ENCODE data around the gene CADM4.
A peak's percentile ranks its signal among the peaks of the same experiment; 100 is the strongest.

Gene CADM4

DNA sequence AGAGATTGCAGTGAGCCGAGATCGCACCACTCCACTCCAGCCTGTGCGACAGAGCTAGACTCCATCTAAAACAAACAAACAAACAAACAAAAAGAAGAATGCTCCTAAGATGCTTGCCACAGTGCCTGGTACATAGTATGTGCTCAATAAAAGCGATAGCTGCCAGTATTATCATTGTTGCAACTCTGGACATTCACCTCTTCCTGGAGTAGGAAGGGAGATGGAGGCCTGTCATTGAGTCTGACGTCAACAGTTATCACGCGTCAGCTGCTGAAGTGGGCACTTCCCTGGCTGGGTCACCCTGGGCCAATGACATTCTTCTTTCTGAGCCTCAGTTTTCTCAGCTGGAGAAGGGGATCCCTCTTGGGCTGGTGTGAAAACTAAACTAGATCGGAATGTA, 34.5 kb upstream of the CADM4 start:
- Mint-ChIP-seq H3K4me3 (no peak overlapping the region), H3K4me1 (peaks cover 14 to 18% of the 10 kb centered on the region in 2 donors), H3K36me3 (no peaks in the 10 kb centered on the region), H3K27ac (no peak overlapping the region), H3K27me3 (peaks cover 17 to 19% of the 10 kb centered on the region in 2 donors), H3K9me3 (no peaks in the 10 kb centered on the region)
- DNase-seq (no peak), ATAC-seq (replicated peaks) (no peak)

DNA sequence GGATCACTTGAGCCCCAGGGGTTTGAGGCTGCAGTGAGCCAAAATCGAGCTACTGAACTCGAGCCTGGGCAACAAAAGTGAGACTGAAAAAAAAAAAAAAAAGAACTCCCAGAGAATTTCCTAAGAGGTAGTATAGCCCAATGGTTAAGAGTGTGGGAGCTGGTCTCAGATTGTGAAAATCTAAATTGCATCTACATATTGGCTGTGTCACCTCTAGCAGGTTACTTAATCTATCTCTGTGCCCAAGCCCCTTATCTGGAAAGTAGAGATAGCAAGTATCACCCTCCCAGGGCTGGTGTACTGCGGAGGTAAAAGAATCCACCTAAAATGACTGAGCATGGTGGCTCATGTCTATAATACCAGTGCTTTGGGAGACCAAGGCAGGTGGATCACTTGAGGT, 34.0 kb upstream of the CADM4 start:
- Mint-ChIP-seq H3K36me3 (no peaks in the 10 kb centered on the region), H3K9me3 (no peaks in the 10 kb centered on the region), H3K4me1 (peaks cover 17 to 24% of the 10 kb centered on the region in 2 donors), H3K27ac (no peak overlapping the region), H3K4me3 (no peak overlapping the region), H3K27me3 (peaks cover 17 to 25% of the 10 kb centered on the region in 2 donors)
- ATAC-seq (replicated peaks) (no peak), DNase-seq (no peak)

DNA sequence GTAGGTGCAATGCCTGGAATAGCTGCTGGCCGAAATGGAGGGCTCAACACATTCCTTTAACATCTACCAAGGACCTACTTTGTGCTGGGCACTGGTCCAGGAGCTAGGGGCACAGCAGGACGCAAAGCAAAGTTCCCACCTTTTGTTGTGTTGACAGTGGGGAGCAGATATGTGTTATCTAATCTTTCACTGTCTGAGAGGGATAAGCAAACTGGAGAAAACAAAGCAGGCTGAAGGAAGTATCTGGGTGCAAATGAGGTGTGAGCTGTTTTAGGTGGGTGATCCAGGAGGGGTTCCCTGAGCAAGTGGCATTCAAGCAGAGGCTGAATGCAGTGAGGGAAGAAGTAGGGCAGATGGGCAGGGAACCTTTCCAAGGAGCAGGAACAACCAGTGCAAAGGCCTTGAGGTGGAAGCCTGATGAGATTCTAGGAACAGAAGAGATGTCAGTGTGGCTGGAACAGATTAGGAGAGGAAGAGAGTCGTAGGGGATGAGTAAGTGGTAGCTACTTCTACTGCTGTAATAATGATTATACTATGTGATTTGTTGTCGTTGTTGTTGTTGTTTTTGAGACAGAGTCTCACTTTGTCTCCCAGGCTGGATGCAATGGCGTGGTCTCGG, 32.5 kb upstream of the CADM4 start:
- Mint-ChIP-seq H3K9me3 (peaks cover 3 to 4% of the 10 kb centered on the region in 2 donors), H3K4me1 (peaks cover 25 to 37% of the 10 kb centered on the region in 2 donors), H3K27ac (no peak overlapping the region), H3K4me3 (no peak overlapping the region), H3K36me3 (peaks cover 4 to 8% of the 10 kb centered on the region in 2 donors), H3K27me3 (peaks cover 23 to 39% of the 10 kb centered on the region in 2 donors)
- DNase-seq (no peak), ATAC-seq (replicated peaks) (no peak)

DNA sequence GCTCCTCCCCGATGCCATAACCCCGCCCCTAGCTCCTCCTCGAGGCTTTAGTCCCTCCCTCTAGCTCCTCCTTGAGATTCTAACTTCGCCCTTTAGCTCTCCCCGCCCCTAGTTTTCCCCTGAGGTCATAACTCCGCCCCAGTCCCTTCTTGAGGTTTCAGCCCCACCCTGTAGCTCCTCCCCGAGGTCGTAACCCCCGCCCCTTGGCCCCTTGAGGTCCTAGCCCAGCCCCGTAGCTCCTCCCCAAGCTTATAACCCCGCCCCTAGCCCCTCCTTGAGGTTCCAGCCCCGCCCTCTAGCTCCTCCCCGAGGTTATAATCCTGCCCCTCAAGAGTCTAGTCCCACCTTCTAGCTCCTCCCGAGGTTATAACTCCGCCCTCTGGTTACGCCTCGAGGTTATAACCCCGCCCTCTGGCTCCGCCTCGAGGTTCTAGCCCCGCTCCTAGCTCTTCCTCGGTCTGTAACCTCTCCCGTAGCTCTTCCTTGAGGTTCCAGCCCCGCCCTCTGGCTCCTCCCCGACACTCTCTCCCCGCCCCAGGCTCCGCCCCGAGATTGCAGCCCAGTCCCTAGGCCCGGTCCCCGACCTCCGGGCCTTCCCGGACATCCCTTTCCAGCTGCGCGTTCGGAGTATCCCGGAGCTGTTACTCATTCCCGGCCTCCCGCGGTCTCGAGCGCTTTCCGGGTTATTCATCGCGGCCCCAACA, 28.9 kb upstream of the CADM4 start:
- peaks cover 3 to 9% of the 10 kb centered on the region in 2 donors for H3K9me3 Mint-ChIP-seq
- H3K27me3 Mint-ChIP-seq = peaks cover 19 to 46% of the 10 kb centered on the region in 2 donors
- DNase-seq (peak; percentile 91), ATAC-seq (replicated peaks) (peak; percentile 87 to 89)
- H3K4me1 Mint-ChIP-seq = peaks cover 30 to 41% of the 10 kb centered on the region in 2 donors
- H3K36me3 Mint-ChIP-seq = peaks cover 4 to 15% of the 10 kb centered on the region in 2 donors
- H3K27ac Mint-ChIP-seq = peak overlapping the region; percentile 70
- H3K4me3 Mint-ChIP-seq = peak overlapping the region; percentile 83 to 86

DNA sequence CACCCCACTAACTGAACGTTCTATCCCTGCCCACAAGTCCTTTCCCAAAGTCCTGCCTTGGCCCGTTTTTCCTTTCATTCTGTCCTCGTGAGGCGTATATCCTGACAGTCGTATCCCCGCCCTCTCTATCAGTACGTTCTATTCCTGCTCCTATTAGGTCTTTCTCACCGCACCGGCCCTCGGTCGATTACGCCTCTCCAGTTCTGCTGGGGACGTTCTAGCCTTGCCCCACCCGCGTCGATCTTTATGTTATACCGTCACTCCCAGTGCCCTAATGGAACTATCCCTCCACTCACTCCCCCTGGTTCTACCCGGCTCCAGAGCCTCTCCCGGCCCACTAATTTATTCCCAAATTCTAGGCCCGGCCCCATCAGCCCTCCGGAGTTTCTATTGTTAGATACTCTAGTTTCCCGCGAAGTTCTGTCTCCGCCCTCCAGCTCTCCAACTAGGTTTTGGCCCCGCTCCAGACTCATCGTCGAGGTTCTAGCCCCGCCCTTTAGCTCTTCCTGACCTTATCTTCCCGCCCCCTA, 28.3 kb upstream of the CADM4 start:
- Mint-ChIP-seq H3K27ac (peak overlapping the region; percentile 48), H3K27me3 (peaks cover 19 to 46% of the 10 kb centered on the region in 2 donors), H3K4me1 (peaks cover 31 to 44% of the 10 kb centered on the region in 2 donors)

DNA sequence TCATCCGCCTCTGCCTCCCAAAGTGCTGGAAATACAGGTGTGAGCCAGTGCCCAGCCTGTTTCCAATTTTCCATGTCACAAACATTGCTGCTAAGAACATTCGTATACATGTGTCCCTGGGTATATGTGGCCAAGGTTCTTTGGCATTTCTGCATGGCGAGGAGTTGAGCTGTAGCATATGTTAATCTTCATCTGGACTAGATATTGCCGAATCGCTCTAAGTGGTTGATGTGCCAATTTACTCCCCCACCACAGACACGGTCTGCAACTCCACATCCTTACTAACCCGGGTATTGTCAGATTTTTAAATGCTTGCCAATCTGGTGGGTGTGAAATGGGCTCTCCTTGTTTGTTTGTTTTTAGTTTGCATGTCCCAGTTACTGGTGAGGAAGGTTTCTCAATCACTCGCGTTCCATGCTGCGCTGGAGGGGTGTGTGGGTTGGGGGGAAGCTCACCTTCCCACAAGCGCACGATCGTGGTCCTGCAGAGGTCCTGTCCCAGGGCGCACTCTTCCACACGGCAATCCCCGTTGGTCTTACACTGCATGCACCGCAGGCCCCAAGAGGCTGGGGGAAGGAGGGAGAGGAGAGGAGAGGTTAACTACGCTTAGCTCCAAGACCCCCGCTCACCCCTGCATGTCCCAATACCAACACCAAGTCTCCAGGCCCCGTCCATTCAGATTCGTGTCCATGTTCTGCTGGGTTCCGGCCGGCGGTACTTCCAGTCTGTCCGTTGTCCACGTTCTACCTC, 27.7 kb upstream of the CADM4 start:
- peaks cover 3 to 9% of the 10 kb centered on the region in 2 donors for H3K9me3 Mint-ChIP-seq
- peak; percentile 1 for DNase-seq
- H3K27ac Mint-ChIP-seq = no peak overlapping the region
- H3K4me1 Mint-ChIP-seq = peaks cover 31 to 44% of the 10 kb centered on the region in 2 donors
- H3K36me3 Mint-ChIP-seq = peaks cover 4 to 15% of the 10 kb centered on the region in 2 donors
- peak overlapping the region; percentile 83 to 86 for H3K4me3 Mint-ChIP-seq
- peaks cover 18 to 45% of the 10 kb centered on the region in 2 donors for H3K27me3 Mint-ChIP-seq
- no peak for ATAC-seq (replicated peaks)

More for the DNA sequence above, 28.3 kb upstream of the CADM4 start:
- H3K36me3 Mint-ChIP-seq = peaks cover 4 to 15% of the 10 kb centered on the region in 2 donors
- H3K4me3 Mint-ChIP-seq = peak overlapping the region; percentile 83 to 86
- DNase-seq (no peak), ATAC-seq (replicated peaks) (no peak)
- H3K9me3 Mint-ChIP-seq = peaks cover 3 to 9% of the 10 kb centered on the region in 2 donors

DNA sequence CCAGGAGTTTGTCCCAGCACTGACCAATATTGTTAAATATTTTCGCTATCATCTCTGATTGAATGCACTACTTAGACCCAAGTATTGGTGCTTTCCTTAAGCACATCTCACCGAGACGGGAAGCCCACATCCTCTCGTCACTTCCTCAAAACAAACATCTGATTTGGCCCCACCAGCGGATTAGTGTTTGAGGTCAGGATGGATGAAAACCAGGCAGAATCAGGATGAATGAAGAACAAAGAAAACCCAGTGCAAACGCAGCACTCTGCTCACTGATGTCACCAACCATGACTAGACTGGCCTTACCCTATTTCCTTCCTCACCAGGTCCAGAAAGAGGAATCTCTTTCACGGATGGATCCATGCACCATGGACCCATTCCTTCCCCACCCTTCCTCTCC, 24.4 kb upstream of the CADM4 start:
- DNase-seq (peak; percentile 24), ATAC-seq (replicated peaks) (peak in 1 of 2 donors; percentile 8)
- H3K4me3 Mint-ChIP-seq = peak overlapping the region in 1 of 2 donors; percentile 18
- peaks cover 22 to 30% of the 10 kb centered on the region in 2 donors for H3K4me1 Mint-ChIP-seq
- H3K9me3 Mint-ChIP-seq = peaks cover 3 to 9% of the 10 kb centered on the region in 2 donors
- H3K36me3 Mint-ChIP-seq = peaks cover 4 to 15% of the 10 kb centered on the region in 2 donors
- H3K27me3 Mint-ChIP-seq = peaks cover 14 to 25% of the 10 kb centered on the region in 2 donors
- peak overlapping the region; percentile 56 for H3K27ac Mint-ChIP-seq

DNA sequence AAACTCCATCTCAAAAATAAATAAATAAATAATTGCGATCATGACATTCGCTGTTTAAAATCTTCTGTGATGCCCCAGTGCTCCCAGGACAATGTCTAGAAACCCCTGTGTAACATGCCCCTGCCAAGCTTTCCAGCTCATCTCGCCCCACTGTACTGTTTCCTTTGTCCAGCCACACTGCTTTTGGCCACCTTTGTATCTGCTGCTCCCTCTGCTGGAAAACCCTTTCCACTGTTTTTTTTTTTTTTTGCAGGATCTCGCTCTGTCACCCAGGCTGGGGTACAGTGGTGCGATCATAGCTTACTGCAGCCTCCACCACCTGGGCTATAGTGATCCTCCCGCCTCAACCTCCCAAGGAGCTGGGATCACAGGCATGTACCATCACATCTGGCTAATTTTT, 22.8 kb upstream of the CADM4 start:
- DNase-seq (no peak), ATAC-seq (replicated peaks) (no peak)
- H3K4me3 Mint-ChIP-seq = no peak overlapping the region
- peaks cover 0 to 10% of the 10 kb centered on the region in 2 donors for H3K36me3 Mint-ChIP-seq
- H3K9me3 Mint-ChIP-seq = peaks cover 2 to 10% of the 10 kb centered on the region in 2 donors
- no peak overlapping the region for H3K27ac Mint-ChIP-seq
- H3K27me3 Mint-ChIP-seq = peaks cover 7 to 9% of the 10 kb centered on the region in 2 donors
- peaks cover 13 to 14% of the 10 kb centered on the region in 2 donors for H3K4me1 Mint-ChIP-seq

DNA sequence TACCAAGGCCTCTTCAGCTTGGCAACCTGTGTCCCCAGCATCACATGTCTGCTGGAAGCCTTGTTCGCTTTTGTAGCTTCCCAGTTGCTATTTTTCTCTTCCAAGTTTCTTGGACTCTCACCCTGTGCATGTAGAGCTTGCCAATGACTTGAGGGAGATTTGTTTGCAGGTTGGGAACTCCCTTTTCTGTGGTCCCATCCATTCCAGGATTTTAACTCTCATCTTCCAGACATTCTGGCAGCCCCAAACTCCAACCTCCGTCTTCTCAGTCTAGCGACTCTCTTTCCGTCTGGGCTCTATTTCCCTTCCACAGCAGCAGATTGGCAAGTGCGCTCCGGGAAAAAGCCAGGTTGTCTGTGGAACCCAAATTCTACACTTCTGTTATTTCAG, 21.3 kb upstream of the CADM4 start:
- Mint-ChIP-seq H3K4me1 (peaks cover 12 to 15% of the 10 kb centered on the region in 2 donors), H3K9me3 (peaks cover 2 to 14% of the 10 kb centered on the region in 2 donors), H3K36me3 (peaks cover 0 to 11% of the 10 kb centered on the region in 2 donors), H3K27me3 (peaks cover 0 to 4% of the 10 kb centered on the region in 2 donors), H3K27ac (no peak overlapping the region), H3K4me3 (no peak overlapping the region)
- no peak for DNase-seq
- no peak for ATAC-seq (replicated peaks)

DNA sequence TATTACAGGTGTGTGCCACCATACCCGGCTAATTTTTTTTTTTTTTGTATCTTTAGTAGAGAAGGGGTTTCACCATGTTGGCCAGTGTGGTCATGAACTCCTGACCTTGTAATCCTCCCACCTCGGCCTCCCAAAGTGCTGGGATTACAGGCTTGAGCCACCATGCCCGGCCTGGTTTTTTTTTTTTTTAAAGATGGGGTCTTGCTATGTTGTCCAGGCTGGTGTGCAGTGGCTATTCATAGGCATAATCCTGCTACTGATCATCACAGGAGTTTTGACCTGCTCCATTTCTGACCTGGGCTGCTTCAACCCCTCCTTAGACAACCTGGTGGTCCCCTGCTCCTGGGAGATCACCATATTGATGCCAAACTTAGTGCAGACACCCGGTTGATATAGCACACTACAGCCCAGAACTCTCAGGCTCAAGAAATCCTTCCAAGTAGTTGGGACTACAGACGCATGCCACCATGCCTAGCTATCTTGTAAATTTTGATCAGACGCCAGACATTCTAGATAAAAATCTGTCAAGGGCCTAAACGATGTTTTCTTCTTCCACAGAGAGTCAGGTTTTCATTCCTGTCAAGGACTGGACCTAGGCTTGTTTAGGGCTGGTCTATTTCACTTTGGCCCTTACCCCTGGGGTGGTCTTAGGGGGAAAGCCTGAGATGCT, 20.8 kb upstream of the CADM4 start:
- H3K27me3 Mint-ChIP-seq = peaks cover 0 to 4% of the 10 kb centered on the region in 2 donors
- peaks cover 12 to 15% of the 10 kb centered on the region in 2 donors for H3K4me1 Mint-ChIP-seq
- H3K9me3 Mint-ChIP-seq = peaks cover 2 to 14% of the 10 kb centered on the region in 2 donors
- no peak for DNase-seq
- H3K36me3 Mint-ChIP-seq = peaks cover 0 to 11% of the 10 kb centered on the region in 2 donors
- H3K4me3 Mint-ChIP-seq = no peak overlapping the region
- ATAC-seq (replicated peaks) = no peak
- no peak overlapping the region for H3K27ac Mint-ChIP-seq

DNA sequence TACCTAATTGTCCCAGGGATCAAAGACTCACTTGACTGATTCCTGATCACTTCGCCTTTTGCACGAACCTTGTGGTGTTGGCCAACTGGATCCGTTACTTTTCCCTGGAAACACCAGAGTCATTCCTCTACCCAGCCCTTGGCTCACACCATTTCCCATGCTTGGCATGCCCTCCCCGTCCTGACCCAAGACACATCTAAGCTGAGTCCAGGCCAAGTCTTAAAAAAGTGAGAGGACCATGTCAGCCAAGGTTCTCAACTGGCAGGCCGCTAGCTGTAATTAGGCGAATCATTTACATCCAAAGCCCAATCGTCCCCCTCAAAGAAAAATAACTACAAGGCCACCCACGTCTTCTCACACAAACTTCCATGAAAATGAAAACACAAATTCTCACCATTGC, 18.8 kb upstream of the CADM4 start:
- Mint-ChIP-seq H3K27me3 (no peaks in the 10 kb centered on the region), H3K9me3 (peaks cover 2 to 9% of the 10 kb centered on the region in 2 donors), H3K4me1 (peaks cover 2 to 4% of the 10 kb centered on the region in 2 donors), H3K36me3 (peaks cover 0 to 8% of the 10 kb centered on the region in 2 donors), H3K4me3 (no peak overlapping the region), H3K27ac (no peak overlapping the region)
- ATAC-seq (replicated peaks) = no peak
- no peak for DNase-seq

DNA sequence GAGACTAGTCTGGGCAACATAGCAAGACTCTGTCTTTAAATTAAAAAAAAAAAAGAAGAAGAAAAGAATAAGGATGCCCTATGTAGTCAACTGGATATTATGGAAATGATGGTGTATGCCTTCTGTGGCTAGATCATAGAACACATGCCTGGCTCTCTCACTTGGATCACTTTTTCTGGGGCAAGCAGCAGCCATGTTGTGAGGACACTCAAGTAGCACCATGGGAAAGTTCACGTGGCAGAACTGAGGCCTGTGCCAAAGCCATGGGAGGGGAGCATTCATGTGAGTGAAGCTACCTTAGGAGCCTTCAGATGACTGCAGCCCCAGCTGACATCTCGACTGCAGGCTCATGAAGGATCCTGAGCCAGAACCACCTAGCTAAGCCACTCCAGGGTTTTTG, 18.4 kb upstream of the CADM4 start:
- Mint-ChIP-seq H3K36me3 (peaks cover 0 to 8% of the 10 kb centered on the region in 2 donors), H3K27ac (no peak overlapping the region), H3K27me3 (no peaks in the 10 kb centered on the region), H3K4me3 (no peak overlapping the region), H3K4me1 (peaks cover 0 to 4% of the 10 kb centered on the region in 2 donors), H3K9me3 (peaks cover 2 to 9% of the 10 kb centered on the region in 2 donors)
- ATAC-seq (replicated peaks) (no peak), DNase-seq (no peak)

DNA sequence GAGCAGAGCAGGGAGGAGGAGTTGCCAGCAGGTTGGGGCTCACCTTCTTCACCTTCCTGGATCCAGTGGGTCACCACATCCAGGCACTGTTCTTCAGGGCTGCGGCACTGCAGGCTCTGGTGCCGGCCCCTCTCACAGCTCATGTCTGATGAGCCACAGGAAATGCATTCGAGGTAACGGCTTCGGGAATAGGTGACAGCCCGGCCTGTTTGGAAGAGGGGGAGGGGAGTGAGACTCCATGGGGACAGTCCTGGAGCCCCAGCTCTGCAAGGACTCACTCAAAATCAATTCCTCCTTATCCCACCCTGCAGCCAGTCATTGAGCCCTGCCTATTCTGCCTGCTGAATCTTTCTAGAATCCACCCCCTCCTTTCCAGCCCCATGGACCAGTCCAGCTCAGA, 16.8 kb upstream of the CADM4 start:
- peaks cover 7 to 9% of the 10 kb centered on the region in 2 donors for H3K4me1 Mint-ChIP-seq
- no peak overlapping the region for H3K4me3 Mint-ChIP-seq
- no peaks in the 10 kb centered on the region for H3K27me3 Mint-ChIP-seq
- H3K9me3 Mint-ChIP-seq = peaks cover 2 to 9% of the 10 kb centered on the region in 2 donors
- ATAC-seq (replicated peaks) (no peak), DNase-seq (no peak)
- peaks cover 2 to 11% of the 10 kb centered on the region in 2 donors for H3K36me3 Mint-ChIP-seq
- H3K27ac Mint-ChIP-seq = no peak overlapping the region

DNA sequence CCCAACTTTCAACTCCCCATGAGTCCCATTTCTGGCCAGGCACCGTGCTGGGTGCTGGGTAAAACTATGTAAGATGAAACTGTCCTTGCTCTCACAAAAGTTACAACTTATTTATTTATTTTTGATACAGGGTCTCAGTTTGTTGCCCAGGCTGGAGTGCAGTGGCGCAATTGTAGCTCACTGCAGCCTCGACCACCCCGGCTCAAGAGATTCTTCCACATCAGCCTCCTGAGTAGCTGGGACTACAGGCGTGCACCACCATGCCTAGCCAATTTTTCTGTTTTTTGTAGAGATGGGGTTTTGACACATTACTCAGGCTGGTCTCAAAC, 12.9 kb upstream of the CADM4 start:
- ATAC-seq (replicated peaks) (no peak), DNase-seq (no peak)
- Mint-ChIP-seq H3K4me3 (no peak overlapping the region), H3K27me3 (no peaks in the 10 kb centered on the region), H3K36me3 (peaks cover 2 to 14% of the 10 kb centered on the region in 2 donors), H3K9me3 (peaks cover 0 to 4% of the 10 kb centered on the region in 2 donors), H3K27ac (no peak overlapping the region), H3K4me1 (peaks cover 7 to 9% of the 10 kb centered on the region in 2 donors)

All from stimulated activated naive B cell treated with anti-CD40 and anti-IgM and Interleukin-4, amounts not matched to agents 10 μg/mL and 1 μg/mL and 100 μg/mL, for 72 hours (primary cell).